Dendritic cell treated with granulocyte-macrophage colony-stimulating factor and Interleukin-4, amounts not matched to agents 40 ng/mL and 50 ng/mL, for 4 days (primary cell): ENCODE results near the gene IL18R1.
A peak's percentile ranks its signal among the peaks of the same experiment; 100 is the strongest.

Experiments used
- H3K27ac Mint-ChIP-seq: one replicate; pipeline ENCODE4 v1.8.0; 2022; ENCODE audit warnings: mild to moderate bottlenecking, mixed read lengths
- H3K27me3 Mint-ChIP-seq: one replicate; pipeline ENCODE4 v1.8.0; 2022; ENCODE audit warnings: mild to moderate bottlenecking, mixed read lengths
- H3K36me3 Mint-ChIP-seq: one replicate; pipeline ENCODE4 v1.8.0; 2022; ENCODE audit warnings: low read depth, mixed read lengths
- H3K4me1 Mint-ChIP-seq: one replicate; pipeline ENCODE4 v1.8.0; 2022; ENCODE audit warnings: low read depth, mixed read lengths
- H3K4me3 Mint-ChIP-seq: one replicate; pipeline ENCODE4 v1.8.0; 2022; ENCODE audit warnings: mild to moderate bottlenecking, moderate library complexity, mixed read lengths
- H3K9me3 Mint-ChIP-seq: one replicate; pipeline ENCODE4 v1.8.0; 2022; ENCODE audit warnings: mixed read lengths
- intact Hi-C: fragments of 100-400 bp; cut with micrococcal nuclease; formaldehyde crosslinking; loops from one replicate; pipeline ENCODE4 v1.15.0; 2022

IL18R1 gene

GRCh38 chr2:102335871-102336366 is 19.7 kb upstream of the IL18R1 start:
- no peak overlapping the region for H3K27ac Mint-ChIP-seq
- intact Hi-C loops, result no loop called here
- H3K27me3 Mint-ChIP-seq, result peaks cover 23% of the 10 kb centered on the region

DNA sequence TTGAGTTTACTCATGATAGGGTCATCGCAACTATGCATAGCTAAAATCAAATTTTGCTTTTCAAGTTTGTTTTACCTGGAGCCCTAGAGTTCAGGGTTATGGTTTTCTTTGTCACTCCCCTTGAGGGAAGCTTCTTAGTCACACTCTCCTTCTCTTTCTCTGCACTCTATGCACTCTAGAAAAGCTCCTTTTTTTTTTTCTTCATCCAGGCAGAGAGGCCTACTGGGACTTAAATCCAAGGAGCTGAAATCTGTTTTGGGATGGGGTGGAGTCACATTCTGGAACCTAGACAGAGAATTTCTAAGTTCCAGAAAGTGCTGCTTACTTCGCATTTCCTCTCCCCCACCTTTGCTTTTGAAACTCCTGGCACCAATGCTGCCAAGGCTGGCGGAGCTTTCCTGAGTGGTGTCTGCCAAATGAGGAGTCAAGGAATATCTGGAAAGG is 19.1 kb upstream of the IL18R1 start:
- H3K27ac Mint-ChIP-seq, result no peak overlapping the region
- H3K4me3 Mint-ChIP-seq, result no peak overlapping the region
- no peaks in the 10 kb centered on the region for H3K9me3 Mint-ChIP-seq
- H3K36me3 Mint-ChIP-seq, result no peaks in the 10 kb centered on the region
- intact Hi-C loops, result no loop called here
- H3K27me3 Mint-ChIP-seq, result peaks cover 23% of the 10 kb centered on the region
- no peaks in the 10 kb centered on the region for H3K4me1 Mint-ChIP-seq

More at GRCh38 chr2:102335871-102336366, 19.7 kb upstream of the IL18R1 start:
- no peak overlapping the region for H3K4me3 Mint-ChIP-seq
- no peaks in the 10 kb centered on the region for H3K9me3 Mint-ChIP-seq
- no peaks in the 10 kb centered on the region for H3K4me1 Mint-ChIP-seq
- H3K36me3 Mint-ChIP-seq, result no peaks in the 10 kb centered on the region

DNA sequence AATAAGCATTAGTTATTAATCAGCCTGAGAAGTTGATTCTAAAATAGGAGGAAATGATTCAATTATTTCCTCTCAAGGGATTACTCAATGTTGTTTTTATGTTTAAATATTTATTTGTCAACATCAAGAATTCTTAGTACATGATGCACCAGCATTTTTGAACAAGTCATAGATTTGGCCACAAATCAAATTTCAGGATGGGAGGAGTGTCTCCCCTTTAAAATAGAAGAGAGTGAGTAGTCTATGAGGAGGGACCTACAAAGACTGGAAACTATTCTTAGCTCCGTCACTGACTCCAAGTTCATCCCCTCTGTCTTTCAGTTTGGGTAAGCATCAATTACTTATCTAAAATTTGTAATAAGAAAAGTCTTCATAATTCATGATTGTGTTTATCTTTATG is 18.6 kb upstream of the IL18R1 start:
- no peak overlapping the region for H3K4me3 Mint-ChIP-seq
- H3K9me3 Mint-ChIP-seq, result no peaks in the 10 kb centered on the region
- H3K36me3 Mint-ChIP-seq, result no peaks in the 10 kb centered on the region
- H3K27ac Mint-ChIP-seq, result no peak overlapping the region
- no peaks in the 10 kb centered on the region for H3K4me1 Mint-ChIP-seq
- intact Hi-C loops, result no loop called here
- H3K27me3 Mint-ChIP-seq, result peaks cover 23% of the 10 kb centered on the region

DNA sequence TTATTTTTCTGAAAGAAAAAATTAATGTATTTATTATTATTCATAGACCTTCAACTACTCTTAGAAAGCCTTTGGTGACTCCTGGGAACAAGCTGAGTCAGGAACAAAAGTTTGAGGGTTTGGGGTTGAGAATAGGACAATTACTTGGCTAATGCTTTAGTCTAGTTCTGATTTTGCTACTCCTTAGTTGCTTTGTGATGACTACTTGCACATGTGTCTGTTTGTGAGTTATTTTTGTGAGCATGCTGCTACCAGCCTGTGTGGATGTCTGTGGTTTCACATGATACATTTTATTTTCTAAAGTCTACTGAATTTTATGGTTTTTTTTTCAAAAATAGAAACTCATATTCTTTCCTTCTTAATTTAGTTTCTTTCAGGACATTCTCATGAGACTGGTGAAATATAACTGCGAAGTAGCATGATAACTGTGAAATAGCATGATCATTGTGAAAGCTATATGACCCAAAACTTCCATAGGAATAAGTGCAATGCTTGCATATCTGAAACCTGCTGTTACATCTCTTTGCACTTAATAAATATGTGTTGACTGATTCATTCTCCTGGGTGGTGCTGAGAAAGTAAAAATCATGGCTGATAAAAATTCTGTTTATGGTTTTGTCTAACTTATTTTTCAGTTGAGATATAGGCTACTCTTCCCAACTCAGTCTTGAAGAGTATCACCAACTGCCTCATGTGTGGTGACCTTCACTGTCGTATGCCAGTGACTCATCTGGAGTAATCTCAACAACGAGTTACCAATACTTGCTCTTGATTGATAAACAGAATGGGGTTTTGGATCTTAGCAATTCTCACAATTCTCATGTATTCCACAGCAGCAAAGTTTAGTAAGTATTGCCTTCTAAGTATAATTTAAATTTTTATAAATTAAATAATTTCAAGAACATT is 17.9 kb upstream of the IL18R1 start:
- H3K27me3 Mint-ChIP-seq, result peaks cover 19% of the 10 kb centered on the region
- no peak overlapping the region for H3K27ac Mint-ChIP-seq
- H3K4me1 Mint-ChIP-seq, result no peaks in the 10 kb centered on the region
- H3K36me3 Mint-ChIP-seq, result no peaks in the 10 kb centered on the region
- intact Hi-C loops, result no loop called here
- no peak overlapping the region for H3K4me3 Mint-ChIP-seq
- H3K9me3 Mint-ChIP-seq, result no peaks in the 10 kb centered on the region

GRCh38 chr2:102340778-102341177 is 14.8 kb upstream of the IL18R1 start:
- no peaks in the 10 kb centered on the region for H3K36me3 Mint-ChIP-seq
- H3K9me3 Mint-ChIP-seq, result no peaks in the 10 kb centered on the region
- H3K4me1 Mint-ChIP-seq, result no peaks in the 10 kb centered on the region
- H3K27me3 Mint-ChIP-seq, result peaks cover 4% of the 10 kb centered on the region
- no peak overlapping the region for H3K27ac Mint-ChIP-seq
- no peak overlapping the region for H3K4me3 Mint-ChIP-seq
- intact Hi-C loops, result no loop called here

DNA sequence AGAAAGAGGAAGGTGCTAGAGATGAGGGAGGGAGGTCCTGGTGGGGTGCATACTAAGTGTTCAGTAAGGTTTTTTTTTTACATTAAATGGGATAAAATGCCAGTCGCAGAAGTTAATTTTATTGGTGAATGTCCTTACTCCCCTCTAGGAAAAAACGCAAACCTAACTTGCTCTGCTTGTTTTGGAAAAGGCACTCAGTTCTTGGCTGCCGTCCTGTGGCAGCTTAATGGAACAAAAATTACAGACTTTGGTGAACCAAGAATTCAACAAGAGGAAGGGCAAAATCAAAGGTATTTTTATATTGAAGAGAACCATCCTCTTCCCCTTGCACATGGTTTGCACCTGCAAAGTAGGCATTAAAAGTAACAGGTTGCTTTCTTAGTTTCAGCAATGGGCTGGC is 12.7 kb upstream of the IL18R1 start:
- Mint-ChIP-seq H3K9me3 (no peaks in the 10 kb centered on the region), H3K27ac (no peak overlapping the region), H3K27me3 (peaks cover 6% of the 10 kb centered on the region), H3K4me1 (peaks cover 7% of the 10 kb centered on the region), H3K36me3 (no peaks in the 10 kb centered on the region), H3K4me3 (no peak overlapping the region)
- intact Hi-C loops, result no loop called here

DNA sequence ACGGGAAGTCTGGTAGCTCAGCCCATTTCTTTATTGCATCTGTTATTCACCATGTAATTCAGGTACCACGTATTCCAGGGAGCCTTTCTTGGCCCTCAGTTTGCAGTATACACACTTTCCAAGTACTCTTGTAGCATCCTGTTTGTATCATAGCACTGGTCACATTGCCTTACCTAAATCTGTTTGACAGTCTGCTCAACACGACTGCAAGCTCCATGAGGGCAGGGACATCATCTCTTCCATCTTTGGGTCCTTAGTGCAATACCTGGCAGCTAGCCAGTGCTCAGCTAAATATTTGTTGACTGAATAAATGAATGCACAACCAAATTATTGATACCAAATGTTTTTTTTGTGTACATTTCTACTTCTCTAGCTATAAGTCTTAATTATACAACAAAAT is 11.2 kb upstream of the IL18R1 start:
- Mint-ChIP-seq H3K27me3 (peaks cover 6% of the 10 kb centered on the region), H3K4me3 (no peak overlapping the region)

GRCh38 chr2:102345329-102345920 is 10.2 kb upstream of the IL18R1 start:
- intact Hi-C loops, result no loop called here
- Mint-ChIP-seq H3K4me1 (peaks cover 7% of the 10 kb centered on the region), H3K27me3 (peaks cover 10% of the 10 kb centered on the region), H3K9me3 (no peaks in the 10 kb centered on the region), H3K36me3 (no peaks in the 10 kb centered on the region), H3K4me3 (no peak overlapping the region), H3K27ac (no peak overlapping the region)

More for the DNA sequence above, 11.2 kb upstream of the IL18R1 start:
- intact Hi-C loops, result no loop called here
- Mint-ChIP-seq H3K36me3 (no peaks in the 10 kb centered on the region), H3K27ac (no peak overlapping the region), H3K4me1 (peaks cover 7% of the 10 kb centered on the region), H3K9me3 (no peaks in the 10 kb centered on the region)

DNA sequence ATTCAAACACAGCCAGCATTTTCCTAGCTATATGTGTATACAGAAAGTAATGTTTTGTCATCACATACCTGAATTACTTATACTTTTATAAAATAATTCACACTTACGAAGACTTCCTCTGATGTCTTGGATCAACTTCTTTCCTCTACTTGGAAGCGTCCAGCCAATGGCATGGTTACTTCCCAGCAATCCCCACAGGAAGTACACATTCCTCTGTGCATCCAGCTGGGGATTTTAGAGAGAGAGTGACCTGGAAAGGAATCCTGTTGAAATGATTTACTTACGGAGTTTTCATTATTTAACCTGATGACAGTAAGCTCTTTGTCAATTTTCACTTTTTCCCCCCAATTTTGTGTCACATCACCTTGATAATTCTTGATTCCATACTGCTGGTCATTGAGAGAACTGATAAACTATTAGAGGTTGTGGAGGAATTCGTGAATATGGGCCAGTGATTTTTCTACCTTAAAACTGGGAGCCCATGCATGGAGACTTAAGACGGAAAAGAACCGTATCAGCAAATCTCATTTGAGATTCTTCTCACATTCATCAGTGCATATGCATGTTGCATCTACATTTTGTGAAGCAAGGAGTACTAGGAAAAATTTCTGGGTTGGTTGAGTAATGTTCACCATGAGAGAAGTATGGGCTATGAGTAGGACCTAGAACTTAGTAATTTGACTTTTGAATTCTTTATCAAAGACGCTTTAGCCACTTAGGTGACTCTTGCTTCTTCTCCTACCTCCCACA is 9.0 kb upstream of the IL18R1 start:
- Mint-ChIP-seq H3K27me3 (peaks cover 15% of the 10 kb centered on the region), H3K9me3 (no peaks in the 10 kb centered on the region), H3K4me3 (no peak overlapping the region), H3K4me1 (peaks cover 7% of the 10 kb centered on the region), H3K36me3 (no peaks in the 10 kb centered on the region), H3K27ac (no peak overlapping the region)
- intact Hi-C loops, result no loop called here

GRCh38 chr2:102350137-102350793 is 5.3 kb upstream of the IL18R1 start:
- no peaks in the 10 kb centered on the region for H3K9me3 Mint-ChIP-seq
- intact Hi-C loops, result loop anchor here (5.0 kb wide), 1 partner anchor 83 kb away; no protein-coding TSS in a partner anchor
- peaks cover 8% of the 10 kb centered on the region for H3K4me1 Mint-ChIP-seq
- peaks cover 21% of the 10 kb centered on the region for H3K27me3 Mint-ChIP-seq
- H3K4me3 Mint-ChIP-seq, result no peak overlapping the region
- no peaks in the 10 kb centered on the region for H3K36me3 Mint-ChIP-seq
- no peak overlapping the region for H3K27ac Mint-ChIP-seq

DNA sequence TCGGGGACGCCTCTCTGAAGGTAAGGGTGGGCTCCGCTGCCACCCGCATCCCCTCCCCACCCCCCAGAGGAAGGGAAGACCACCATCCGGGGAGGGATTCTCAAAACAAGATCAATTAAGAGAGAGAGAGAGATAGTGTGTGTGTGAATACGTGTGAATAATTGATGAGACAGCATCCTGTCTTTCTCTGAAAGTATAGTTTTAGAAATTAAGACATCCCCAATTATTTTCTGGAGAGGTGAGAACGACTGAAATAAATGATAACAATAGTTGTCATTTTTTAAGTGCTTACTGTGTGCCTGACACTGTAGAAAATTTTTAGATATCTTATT is 751 bp downstream of the IL18R1 start:
- Mint-ChIP-seq H3K9me3 (no peaks in the 10 kb centered on the region), H3K27ac (peak overlapping the region; percentile 68), H3K27me3 (peaks cover 27% of the 10 kb centered on the region), H3K36me3 (no peaks in the 10 kb centered on the region), H3K4me3 (peak overlapping the region; percentile 86), H3K4me1 (peaks cover 35% of the 10 kb centered on the region)
- intact Hi-C loops, result no loop called here

- H3K27me3 Mint-ChIP-seq, result peaks cover 25% of the 10 kb centered on the region
- intact Hi-C loops, result no loop called here
- H3K4me1 Mint-ChIP-seq, result peaks cover 35% of the 10 kb centered on the region
- H3K9me3 Mint-ChIP-seq, result no peaks in the 10 kb centered on the region
- H3K4me3 Mint-ChIP-seq, result no peak overlapping the region
- no peaks in the 10 kb centered on the region for H3K36me3 Mint-ChIP-seq
- no peak overlapping the region for H3K27ac Mint-ChIP-seq
These were observed 1.1 kb downstream of the IL18R1 start for GRCh38 chr2:102356741-102357140.

GRCh38 chr2:102357937-102358336 is 2.3 kb downstream of the IL18R1 start:
- H3K4me3 Mint-ChIP-seq, result no peak overlapping the region
- intact Hi-C loops, result loop anchor here (2.0 kb wide), 1 partner anchor 85 kb away; no protein-coding TSS in a partner anchor
- H3K27me3 Mint-ChIP-seq, result peaks cover 24% of the 10 kb centered on the region
- H3K36me3 Mint-ChIP-seq, result no peaks in the 10 kb centered on the region
- no peaks in the 10 kb centered on the region for H3K9me3 Mint-ChIP-seq
- H3K4me1 Mint-ChIP-seq, result peaks cover 35% of the 10 kb centered on the region
- no peak overlapping the region for H3K27ac Mint-ChIP-seq
